Subcutaneous abdominal adipose tissue (tissue), 5 donors: ENCODE measurements around the gene OOSP3.
"Not testable (repeated sequence)": the region's sequence is repeated elsewhere in the genome, so short reads cannot be mapped to it uniquely, and the experiment has no call there.

Source experiments
- H3K27ac ChIP-seq: one replicate; pipeline ENCODE4 v1.7.0; 2013; ENCODE audit warnings: low read depth, mild to moderate bottlenecking, inconsistent platforms, low read length, moderate library complexity
- H3K27me3 ChIP-seq, 5 donors: one replicate each; pipeline ENCODE4 v1.7.0; 2013; ENCODE audit warnings: low read length in 5 of 5, inconsistent platforms in 1 of 5; ENCODE audit not compliant: control insufficient read depth in 5 of 5, insufficient read depth in 4 of 5
- H3K36me3 ChIP-seq, 5 donors: one replicate each; pipeline ENCODE4 v1.7.0; 2013; ENCODE audit warnings: low read length in 5 of 5; ENCODE audit not compliant: control insufficient read depth in 5 of 5, insufficient read depth in 5 of 5
- H3K4me1 ChIP-seq, 5 donors: one replicate each; pipeline ENCODE4 v1.7.0; 2013; ENCODE audit warnings: low read length in 5 of 5, mild to moderate bottlenecking in 3 of 5, moderate library complexity in 1 of 5; ENCODE audit not compliant: control insufficient read depth in 5 of 5, insufficient read depth in 5 of 5
- H3K4me3 ChIP-seq, 5 donors: one replicate each; pipeline ENCODE4 v1.7.0; 2013; ENCODE audit warnings: low read length in 5 of 5, low read depth in 1 of 5
- H3K9ac ChIP-seq, 5 donors: one replicate each; pipeline ENCODE4 v1.7.0; 2013; ENCODE audit warnings: low read length in 5 of 5, mild to moderate bottlenecking in 4 of 5, moderate library complexity in 3 of 5
- H3K9me3 ChIP-seq, 5 donors: one replicate each; pipeline ENCODE4 v1.7.0; 2013; ENCODE audit warnings: low read length in 5 of 5; ENCODE audit not compliant: control insufficient read depth in 5 of 5
- donor health status: healthy.
- donor health status: healthy.
- donor health status: healthy.
- donor health status: healthy.
- donor health status: healthy.

Gene OOSP3

GRCh38 chr11:59898650-59899049 lies 20.1 kb downstream of the OOSP3 start:
- peaks cover 0 to 7% (median 0%) of the 10 kb centered on the region in 5 donors for H3K4me1 ChIP-seq
- H3K36me3 ChIP-seq = no peaks in the 10 kb centered on the region
- peaks cover 0 to 2% (median 0%) of the 10 kb centered on the region in 5 donors for H3K9me3 ChIP-seq
- H3K27ac ChIP-seq = no peak overlapping the region
- no peaks in the 10 kb centered on the region for H3K27me3 ChIP-seq
- H3K9ac ChIP-seq = no peak overlapping the region
- H3K4me3 ChIP-seq = no peak overlapping the region

- H3K4me1 ChIP-seq = peaks cover 0 to 7% (median 0%) of the 10 kb centered on the region in 5 donors
- no peak overlapping the region for H3K9ac ChIP-seq
- no peaks in the 10 kb centered on the region for H3K36me3 ChIP-seq
- H3K4me3 ChIP-seq = no peak overlapping the region
- no peaks in the 10 kb centered on the region for H3K27me3 ChIP-seq
- H3K27ac ChIP-seq = no peak overlapping the region
- peaks cover 0 to 2% (median 0%) of the 10 kb centered on the region in 5 donors for H3K9me3 ChIP-seq
Measured at GRCh38 chr11:59899532-59899931, 20.9 kb downstream of the OOSP3 start.

- H3K9me3 ChIP-seq = peaks cover 0 to 2% (median 0%) of the 10 kb centered on the region in 5 donors
- H3K9ac ChIP-seq = no peak overlapping the region
- H3K36me3 ChIP-seq = no peaks in the 10 kb centered on the region
- H3K4me3 ChIP-seq = no peak overlapping the region
- H3K27ac ChIP-seq = no peak overlapping the region
- H3K4me1 ChIP-seq = peaks cover 0 to 7% (median 0%) of the 10 kb centered on the region in 5 donors
- no peaks in the 10 kb centered on the region for H3K27me3 ChIP-seq
Measured at GRCh38 chr11:59900366-59901126, 22.0 kb downstream of the OOSP3 start.

- Histone ChIP-seq H3K36me3 (no peaks in the 10 kb centered on the region), H3K9me3 (peaks cover 0 to 2% (median 0%) of the 10 kb centered on the region in 5 donors), H3K27me3 (no peaks in the 10 kb centered on the region), H3K4me3 (no peak overlapping the region), H3K4me1 (peaks cover 0 to 7% (median 0%) of the 10 kb centered on the region in 5 donors), H3K27ac (no peak overlapping the region), H3K9ac (no peak overlapping the region)
Measured at GRCh38 chr11:59901306-59901705, 22.7 kb downstream of the OOSP3 start.

- not testable (repeated sequence) for H3K27ac ChIP-seq, H3K4me1 ChIP-seq, H3K4me3 ChIP-seq, H3K9ac ChIP-seq, H3K36me3 ChIP-seq, H3K9me3 ChIP-seq, H3K27me3 ChIP-seq
Measured at GRCh38 chr11:59903569-59903968, 25.0 kb downstream of the OOSP3 start.

GRCh38 chr11:59918480-59918879 lies 39.9 kb downstream of the OOSP3 start:
- peaks cover 7 to 29% (median 24%) of the 10 kb centered on the region in 5 donors for H3K9me3 ChIP-seq

GRCh38 chr11:59918987-59919589 lies 40.5 kb downstream of the OOSP3 start:
- Histone ChIP-seq H3K27me3 (no peaks in the 10 kb centered on the region), H3K4me3 (no peak overlapping the region), H3K4me1 (no peaks in the 10 kb centered on the region), H3K9ac (no peak overlapping the region), H3K27ac (no peak overlapping the region), H3K9me3 (peaks cover 7 to 35% (median 30%) of the 10 kb centered on the region in 5 donors), H3K36me3 (no peaks in the 10 kb centered on the region)

More at GRCh38 chr11:59918480-59918879, 39.9 kb downstream of the OOSP3 start:
- no peaks in the 10 kb centered on the region for H3K27me3 ChIP-seq
- H3K27ac ChIP-seq = no peak overlapping the region
- no peaks in the 10 kb centered on the region for H3K4me1 ChIP-seq
- no peak overlapping the region for H3K9ac ChIP-seq
- no peak overlapping the region for H3K4me3 ChIP-seq
- no peaks in the 10 kb centered on the region for H3K36me3 ChIP-seq

- Histone ChIP-seq H3K9me3 (peaks cover 7 to 41% (median 40%) of the 10 kb centered on the region in 5 donors), H3K4me1 (no peaks in the 10 kb centered on the region)
Measured at GRCh38 chr11:59923813-59924212, 45.2 kb downstream of the OOSP3 start.

GRCh38 chr11:59931688-59932087 lies 53.1 kb downstream of the OOSP3 start:
- Histone ChIP-seq H3K4me3 (no peak overlapping the region), H3K4me1 (no peaks in the 10 kb centered on the region), H3K9me3 (peaks cover 0 to 15% (median 0%) of the 10 kb centered on the region in 5 donors)

More at GRCh38 chr11:59923813-59924212, 45.2 kb downstream of the OOSP3 start:
- Histone ChIP-seq H3K27me3 (no peaks in the 10 kb centered on the region), H3K4me3 (peak overlapping the region in 2 of 5 donors; percentile 29 to 32), H3K36me3 (no peaks in the 10 kb centered on the region), H3K9ac (no peak overlapping the region), H3K27ac (no peak overlapping the region)

GRCh38 chr11:59938132-59938531 lies 59.5 kb downstream of the OOSP3 start, which contains the start of gene OOSP1:
OOSP1 (plus strand) TSS chr11:59938432; CDS start chr11:59938455, 23 bp downstream.
- no peaks in the 10 kb centered on the region for H3K9me3 ChIP-seq
- no peak within 1 kb of the TSS for H3K4me3 ChIP-seq
- no peaks in the 10 kb centered on the region for H3K36me3 ChIP-seq
- no peak within 1 kb of the TSS for H3K27ac ChIP-seq
- no peak within 1 kb of the TSS for H3K9ac ChIP-seq
- H3K27me3 ChIP-seq = no peaks in the 10 kb centered on the region
- H3K4me1 ChIP-seq = no peaks in the 10 kb centered on the region

More at GRCh38 chr11:59931688-59932087, 53.1 kb downstream of the OOSP3 start:
- no peaks in the 10 kb centered on the region for H3K36me3 ChIP-seq
- no peak overlapping the region for H3K9ac ChIP-seq
- H3K27ac ChIP-seq = no peak overlapping the region
- H3K27me3 ChIP-seq = no peaks in the 10 kb centered on the region
